ENCODE results near the gene MAGEB17. TPM values are rescaled to one million over a fixed set of nuclear protein-coding genes. Genes with fewer than 3 reads are reported as not detected.

The MAGEB17 gene
- polyA plus RNA-seq, 1 donor (not counting 4 experiments of a cell fraction or from before 2014, with no cell fraction given) = not detected

DNA sequence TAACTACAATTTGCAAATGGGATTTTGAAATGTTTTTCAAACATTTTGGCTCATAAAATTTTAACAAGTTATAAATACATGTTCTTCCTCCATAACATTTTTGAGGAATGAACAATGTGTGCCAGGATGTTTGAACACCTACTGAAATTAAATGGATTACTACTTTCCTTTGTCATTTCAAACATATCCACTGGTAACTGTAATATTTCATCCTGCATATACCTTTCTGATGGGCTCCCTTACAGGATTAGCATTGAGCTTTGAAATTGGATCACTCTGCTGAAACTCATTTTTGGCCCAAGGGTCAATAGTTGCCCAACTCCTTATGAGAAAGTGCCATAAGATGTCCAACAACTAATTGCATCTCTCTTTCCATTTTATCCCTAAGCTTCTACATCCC, 26.3 kb upstream of the MAGEB17 start:
- TF ChIP-seq, protein P1, sequence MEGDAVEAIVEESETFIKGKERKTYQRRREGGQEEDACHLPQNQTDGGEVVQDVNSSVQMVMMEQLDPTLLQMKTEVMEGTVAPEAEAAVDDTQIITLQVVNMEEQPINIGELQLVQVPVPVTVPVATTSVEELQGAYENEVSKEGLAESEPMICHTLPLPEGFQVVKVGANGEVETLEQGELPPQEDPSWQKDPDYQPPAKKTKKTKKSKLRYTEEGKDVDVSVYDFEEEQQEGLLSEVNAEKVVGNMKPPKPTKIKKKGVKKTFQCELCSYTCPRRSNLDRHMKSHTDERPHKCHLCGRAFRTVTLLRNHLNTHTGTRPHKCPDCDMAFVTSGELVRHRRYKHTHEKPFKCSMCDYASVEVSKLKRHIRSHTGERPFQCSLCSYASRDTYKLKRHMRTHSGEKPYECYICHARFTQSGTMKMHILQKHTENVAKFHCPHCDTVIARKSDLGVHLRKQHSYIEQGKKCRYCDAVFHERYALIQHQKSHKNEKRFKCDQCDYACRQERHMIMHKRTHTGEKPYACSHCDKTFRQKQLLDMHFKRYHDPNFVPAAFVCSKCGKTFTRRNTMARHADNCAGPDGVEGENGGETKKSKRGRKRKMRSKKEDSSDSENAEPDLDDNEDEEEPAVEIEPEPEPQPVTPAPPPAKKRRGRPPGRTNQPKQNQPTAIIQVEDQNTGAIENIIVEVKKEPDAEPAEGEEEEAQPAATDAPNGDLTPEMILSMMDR (optimal IDR thresholded peaks at IDR 0.05 in 1 of 3, IDR thresholded peaks at IDR 0.05 in 1 of 3, conservative IDR thresholded peaks at IDR 0.05 in 1 of 3; ENCODE audit: extremely low read depth in 1 of 3, insufficient read depth in 2 of 3, low read length in 3 of 3) = no peak
- no peak for TF ChIP-seq EZH2 (IDR thresholded peaks at IDR 0.05; ENCODE audit: low read length)
- dilution Hi-C loops (cut with MboI; ENCODE audit: extremely low pct_ligation_motif_present, low sequenced_read_pairs) = no loop called here
- Histone ChIP-seq H2AFZ (ENCODE audit: control insufficient read depth, low read length) (no peak overlapping the region), H3K36me3 (ENCODE audit: control insufficient read depth in 2 of 2, extremely low read depth in 1 of 2, insufficient read depth in 2 of 2, low read length in 2 of 2) (no peaks in the 10 kb centered on the region), H3K27me3 (ENCODE audit: control insufficient read depth, extremely low read depth, insufficient read depth, low read length) (no peaks in the 10 kb centered on the region), H3K27ac (ENCODE audit: control insufficient read depth, insufficient read depth, low read length) (no peak overlapping the region), H3K79me2 (ENCODE audit: control insufficient read depth, insufficient read depth, low read length) (no peaks in the 10 kb centered on the region), H3K4me2 (ENCODE audit: control insufficient read depth, extremely low read depth, insufficient read depth, low read depth, low read length) (no peak overlapping the region), H3K4me3 (ENCODE audit: control insufficient read depth in 2 of 3, extremely low read depth in 1 of 3, insufficient read depth in 2 of 3, low read depth in 1 of 3, low read length in 3 of 3) (no peak overlapping the region), H4K20me1 (ENCODE audit: control insufficient read depth, extremely low read depth, insufficient read depth, low read length) (no peaks in the 10 kb centered on the region), H3K9ac (ENCODE audit: control insufficient read depth, extremely low read depth, insufficient read depth, low read length) (no peak overlapping the region), H3K9me3 (ENCODE audit: control insufficient read depth, low read depth, low read length) (no peaks in the 10 kb centered on the region), H3K9me1 (ENCODE audit: control insufficient read depth, extremely low read depth, insufficient read depth, low read length) (no peaks in the 10 kb centered on the region), H3K4me1 (ENCODE audit: control insufficient read depth, extremely low read depth, insufficient read depth, low read length) (no peaks in the 10 kb centered on the region)
- DNase-seq (ENCODE audit: low read depth, low spot score) (no peak), FAIRE-seq (no peak)

DNA sequence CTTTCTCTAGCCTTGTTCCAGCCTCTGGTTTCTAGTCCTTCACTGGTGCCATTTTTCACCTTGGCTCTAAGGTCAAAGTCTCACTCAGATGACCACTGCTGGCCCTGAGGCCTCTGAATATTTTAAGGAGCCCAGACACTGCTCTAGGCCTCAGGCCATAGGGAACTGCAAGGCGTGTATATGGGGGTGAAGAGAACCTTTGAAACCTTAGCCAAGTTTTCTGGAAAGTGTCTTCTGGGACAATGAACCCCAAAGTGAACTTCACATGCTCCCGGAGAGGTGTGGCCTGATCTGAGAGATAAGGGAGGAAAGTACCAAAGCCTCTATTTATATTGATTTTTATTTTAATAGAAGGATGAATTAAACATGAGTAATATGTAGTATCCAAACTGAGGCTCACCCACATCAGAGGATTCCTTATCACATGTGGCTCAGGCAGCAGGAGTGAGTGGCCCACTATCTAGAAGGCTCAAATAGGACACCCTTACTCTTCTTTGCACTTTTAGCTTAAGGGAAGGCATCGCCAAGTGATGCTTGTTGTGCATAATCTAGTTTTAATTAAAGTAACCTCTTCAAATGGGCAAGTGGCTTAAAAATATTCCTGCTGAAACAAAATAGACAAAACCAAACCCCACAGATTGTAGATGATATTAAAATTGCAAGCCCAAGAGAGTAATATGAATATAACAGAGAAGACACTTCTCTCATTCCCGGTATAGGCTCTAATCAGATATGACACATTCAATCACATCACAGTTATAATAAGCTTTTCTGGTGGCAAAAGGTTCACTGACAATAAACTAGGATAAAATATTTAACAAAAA, 25.6 kb upstream of the MAGEB17 start:
- no peak for FAIRE-seq
- dilution Hi-C loops (cut with MboI; ENCODE audit: extremely low pct_ligation_motif_present, low sequenced_read_pairs) = no loop called here
- no peak for TF ChIP-seq EZH2 (IDR thresholded peaks at IDR 0.05; ENCODE audit: low read length)
- H3K9me1 ChIP-seq (ENCODE audit: control insufficient read depth, extremely low read depth, insufficient read depth, low read length) = no peaks in the 10 kb centered on the region
- H3K27ac ChIP-seq (ENCODE audit: control insufficient read depth, insufficient read depth, low read length) = no peak overlapping the region
- no peaks in the 10 kb centered on the region for H3K79me2 ChIP-seq (ENCODE audit: control insufficient read depth, insufficient read depth, low read length)
- H3K9me3 ChIP-seq (ENCODE audit: control insufficient read depth, low read depth, low read length) = no peaks in the 10 kb centered on the region
- no peak overlapping the region for H3K4me2 ChIP-seq (ENCODE audit: control insufficient read depth, extremely low read depth, insufficient read depth, low read depth, low read length)
- no peak for DNase-seq (ENCODE audit: low read depth, low spot score)
- H2AFZ ChIP-seq (ENCODE audit: control insufficient read depth, low read length) = no peak overlapping the region
- H3K36me3 ChIP-seq (ENCODE audit: control insufficient read depth in 2 of 2, extremely low read depth in 1 of 2, insufficient read depth in 2 of 2, low read length in 2 of 2) = no peaks in the 10 kb centered on the region
- no peak overlapping the region for H3K4me3 ChIP-seq (ENCODE audit: control insufficient read depth in 2 of 3, extremely low read depth in 1 of 3, insufficient read depth in 2 of 3, low read depth in 1 of 3, low read length in 3 of 3)
- no peaks in the 10 kb centered on the region for H3K27me3 ChIP-seq (ENCODE audit: control insufficient read depth, extremely low read depth, insufficient read depth, low read length)
- no peaks in the 10 kb centered on the region for H4K20me1 ChIP-seq (ENCODE audit: control insufficient read depth, extremely low read depth, insufficient read depth, low read length)
- H3K4me1 ChIP-seq (ENCODE audit: control insufficient read depth, extremely low read depth, insufficient read depth, low read length) = no peaks in the 10 kb centered on the region
- H3K9ac ChIP-seq (ENCODE audit: control insufficient read depth, extremely low read depth, insufficient read depth, low read length) = no peak overlapping the region

DNA sequence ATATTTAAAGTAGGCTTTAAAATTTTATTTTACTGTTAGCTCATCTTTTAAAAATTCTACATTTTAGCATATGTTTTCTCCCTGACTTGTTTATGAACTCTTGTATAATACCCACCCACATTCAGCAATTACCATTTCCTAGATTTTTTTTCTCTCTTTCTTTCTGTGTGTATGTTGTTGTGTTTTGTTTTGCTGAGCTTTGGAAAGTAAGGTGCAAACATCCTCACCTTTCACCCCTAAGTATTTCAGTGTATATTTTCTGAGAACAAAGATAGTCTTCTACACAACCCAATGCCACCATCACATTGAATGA, 25.1 kb upstream of the MAGEB17 start:
- dilution Hi-C loops (cut with MboI; ENCODE audit: extremely low pct_ligation_motif_present, low sequenced_read_pairs) = no loop called here
- DNase-seq (ENCODE audit: low read depth, low spot score) = no peak
- Histone ChIP-seq H3K4me1 (ENCODE audit: control insufficient read depth, extremely low read depth, insufficient read depth, low read length) (no peaks in the 10 kb centered on the region), H3K9ac (ENCODE audit: control insufficient read depth, extremely low read depth, insufficient read depth, low read length) (no peak overlapping the region), H3K4me2 (ENCODE audit: control insufficient read depth, extremely low read depth, insufficient read depth, low read depth, low read length) (no peak overlapping the region), H4K20me1 (ENCODE audit: control insufficient read depth, extremely low read depth, insufficient read depth, low read length) (no peaks in the 10 kb centered on the region), H3K79me2 (ENCODE audit: control insufficient read depth, insufficient read depth, low read length) (no peaks in the 10 kb centered on the region), H3K9me3 (ENCODE audit: control insufficient read depth, low read depth, low read length) (no peaks in the 10 kb centered on the region), H3K36me3 (ENCODE audit: control insufficient read depth in 2 of 2, extremely low read depth in 1 of 2, insufficient read depth in 2 of 2, low read length in 2 of 2) (no peaks in the 10 kb centered on the region), H3K9me1 (ENCODE audit: control insufficient read depth, extremely low read depth, insufficient read depth, low read length) (no peaks in the 10 kb centered on the region), H2AFZ (ENCODE audit: control insufficient read depth, low read length) (no peak overlapping the region), H3K4me3 (ENCODE audit: control insufficient read depth in 2 of 3, extremely low read depth in 1 of 3, insufficient read depth in 2 of 3, low read depth in 1 of 3, low read length in 3 of 3) (no peak overlapping the region), H3K27me3 (ENCODE audit: control insufficient read depth, extremely low read depth, insufficient read depth, low read length) (no peaks in the 10 kb centered on the region), H3K27ac (ENCODE audit: control insufficient read depth, insufficient read depth, low read length) (no peak overlapping the region)
- FAIRE-seq = no peak
- TF ChIP-seq EZH2 (IDR thresholded peaks at IDR 0.05; ENCODE audit: low read length) = no peak
- TF ChIP-seq, protein P1 (optimal IDR thresholded peaks at IDR 0.05 in 1 of 3, IDR thresholded peaks at IDR 0.05 in 1 of 3, conservative IDR thresholded peaks at IDR 0.05 in 1 of 3; ENCODE audit: extremely low read depth in 1 of 3, insufficient read depth in 2 of 3, low read length in 3 of 3) = no peak
